ENCODE data around the gene IL10RA.

IL10RA gene

DNA sequence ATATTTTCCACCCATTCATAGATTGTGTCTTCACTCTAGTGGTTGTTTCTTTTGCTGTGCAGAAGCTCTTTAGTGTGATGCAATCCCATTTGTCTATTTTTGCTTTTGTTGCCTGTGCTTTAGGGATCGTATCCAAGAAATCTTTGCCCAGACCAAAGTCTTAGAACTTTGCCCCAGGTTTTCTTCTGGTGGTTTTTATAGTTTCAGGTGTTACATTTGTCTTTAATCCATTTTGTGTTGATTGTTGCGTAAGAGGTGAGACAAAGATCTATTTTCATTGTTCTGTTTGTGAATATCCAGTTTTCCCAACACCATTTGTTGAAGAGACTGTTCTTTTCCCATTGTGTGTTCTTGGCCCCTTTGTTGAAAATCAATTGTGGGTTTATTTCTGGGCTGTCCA is 6.4 kb downstream of the IL10RA start:
- DNase-seq (ENCODE audit: low spot score), result no peak

DNA sequence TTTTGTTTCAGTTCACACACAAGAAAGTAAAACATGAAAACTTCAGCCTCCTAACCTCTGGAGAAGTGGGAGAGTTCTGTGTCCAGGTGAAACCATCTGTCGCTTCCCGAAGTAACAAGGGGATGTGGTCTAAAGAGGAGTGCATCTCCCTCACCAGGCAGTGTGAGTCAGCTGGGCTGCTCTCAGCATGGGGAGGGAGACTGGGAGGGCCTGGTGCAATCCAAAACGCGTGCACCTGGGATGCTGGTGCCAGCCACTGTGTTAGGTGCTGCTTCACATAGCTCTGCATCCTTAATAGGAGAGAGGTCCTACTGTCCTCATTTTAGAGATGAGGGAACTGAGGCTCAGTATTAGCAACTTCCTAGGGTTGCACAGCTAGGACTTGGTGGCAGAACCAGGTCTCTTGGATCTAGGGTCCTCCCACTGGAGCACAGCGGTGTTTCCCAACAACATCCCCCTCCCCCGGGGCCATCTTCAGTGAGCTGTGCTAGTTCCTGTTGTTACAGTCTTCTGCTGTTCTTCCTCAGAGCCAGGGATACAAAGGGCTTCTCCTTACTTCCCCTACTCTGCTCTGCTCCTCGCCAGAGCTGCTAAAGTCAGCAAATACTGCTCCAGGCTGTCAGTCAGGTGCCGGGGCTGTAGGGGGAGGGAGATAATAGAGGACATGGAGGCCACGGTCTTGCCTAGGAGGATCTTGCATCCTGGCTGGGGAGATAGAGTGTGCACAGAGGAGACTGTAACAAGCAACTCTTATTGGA is 8.0 kb downstream of the IL10RA start:
- DNase-seq (ENCODE audit: low spot score), result no peak

DNA sequence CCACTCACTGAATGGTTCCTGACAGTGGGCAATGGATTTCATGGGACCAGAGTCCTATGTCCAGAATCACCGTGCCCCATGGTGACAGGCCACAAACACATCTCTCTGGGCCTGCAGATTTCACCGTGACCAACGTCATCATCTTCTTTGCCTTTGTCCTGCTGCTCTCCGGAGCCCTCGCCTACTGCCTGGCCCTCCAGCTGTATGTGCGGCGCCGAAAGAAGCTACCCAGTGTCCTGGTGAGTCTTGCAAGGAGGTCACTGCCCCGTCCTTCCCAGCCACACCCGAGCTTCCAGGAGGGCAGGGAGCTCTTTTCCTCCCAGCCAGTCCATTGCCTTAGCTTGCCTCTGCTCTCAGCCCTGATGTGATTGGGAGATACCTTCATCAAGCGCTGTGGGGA is 9.3 kb downstream of the IL10RA start:
- no peak for DNase-seq (ENCODE audit: low spot score)

DNA sequence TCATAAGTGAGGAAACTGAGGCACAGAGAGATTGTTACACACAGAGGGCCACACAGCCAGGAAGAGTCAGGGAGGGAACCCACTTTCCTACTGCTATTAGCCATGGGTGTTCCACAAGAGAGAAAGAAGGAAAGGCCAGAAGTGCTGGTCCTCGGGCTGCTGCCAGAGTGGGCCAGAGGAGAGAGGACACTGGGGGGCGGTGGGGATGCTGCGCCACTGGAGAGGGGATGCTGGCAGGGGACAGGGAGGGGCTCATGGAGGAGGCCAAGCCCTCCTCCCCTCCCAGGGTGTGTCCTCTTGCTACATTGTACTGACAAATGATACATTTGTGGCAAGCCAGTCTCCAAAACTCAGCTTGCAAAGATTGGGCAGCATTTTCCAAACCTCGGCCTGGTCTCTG is 9.9 kb downstream of the IL10RA start:
- no peak for DNase-seq (ENCODE audit: low spot score)

DNA sequence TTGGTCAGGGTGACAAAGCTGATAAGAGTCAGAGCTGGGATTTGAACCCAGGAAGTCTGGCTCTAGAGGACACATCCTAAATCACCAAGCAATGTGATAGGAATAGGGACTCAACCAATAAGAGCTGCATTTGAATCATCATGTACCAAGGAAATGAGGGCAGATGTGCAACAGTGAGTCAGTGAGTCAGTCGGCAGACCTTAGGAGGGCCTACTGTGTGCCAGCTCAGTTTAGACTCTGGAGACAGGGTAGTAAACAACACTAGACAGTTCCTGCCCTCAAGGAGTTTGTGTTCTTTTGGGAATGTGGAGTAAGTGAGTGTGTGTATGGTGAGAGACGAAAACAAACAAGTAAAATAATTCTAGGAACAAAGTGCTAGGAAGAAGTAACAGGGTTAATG is 11.2 kb downstream of the IL10RA start:
- no peak for DNase-seq (ENCODE audit: low spot score)

DNA sequence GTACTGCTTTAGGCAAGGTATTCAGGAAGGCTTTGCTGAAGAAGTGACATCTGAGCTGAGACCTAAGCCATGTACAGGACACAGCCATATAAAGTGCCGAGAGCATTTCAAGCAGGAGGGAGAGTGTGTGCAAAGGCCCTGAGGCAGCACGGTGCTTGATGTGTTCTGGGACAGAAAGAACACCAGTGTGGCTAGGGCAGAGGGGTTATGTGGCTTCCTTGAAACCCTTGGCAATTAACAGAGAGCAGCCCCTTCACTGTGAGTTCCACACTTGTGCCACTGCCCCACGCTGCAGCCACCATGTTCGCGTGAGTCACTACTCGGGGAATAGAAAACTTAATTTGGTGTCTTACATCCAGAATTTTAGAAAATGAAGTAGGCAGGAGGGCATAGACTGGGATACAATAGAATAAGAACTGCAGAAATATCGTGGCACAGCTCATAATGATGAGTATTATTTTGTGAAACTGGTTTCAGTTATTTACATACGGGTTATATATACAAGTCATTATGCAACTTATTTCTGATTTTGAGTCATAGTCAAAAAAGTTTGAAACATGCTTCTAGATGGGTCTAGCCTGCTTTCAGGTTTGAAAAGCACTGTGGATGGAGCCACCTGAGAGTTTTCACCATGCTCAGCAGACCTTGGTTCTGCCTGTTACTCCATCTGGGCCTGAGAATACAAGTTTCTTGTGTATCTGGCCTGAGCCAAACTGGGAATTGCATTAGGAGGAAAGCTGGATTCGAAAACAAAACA is 11.8 kb downstream of the IL10RA start:
- DNase-seq (ENCODE audit: low spot score), result no peak

DNA sequence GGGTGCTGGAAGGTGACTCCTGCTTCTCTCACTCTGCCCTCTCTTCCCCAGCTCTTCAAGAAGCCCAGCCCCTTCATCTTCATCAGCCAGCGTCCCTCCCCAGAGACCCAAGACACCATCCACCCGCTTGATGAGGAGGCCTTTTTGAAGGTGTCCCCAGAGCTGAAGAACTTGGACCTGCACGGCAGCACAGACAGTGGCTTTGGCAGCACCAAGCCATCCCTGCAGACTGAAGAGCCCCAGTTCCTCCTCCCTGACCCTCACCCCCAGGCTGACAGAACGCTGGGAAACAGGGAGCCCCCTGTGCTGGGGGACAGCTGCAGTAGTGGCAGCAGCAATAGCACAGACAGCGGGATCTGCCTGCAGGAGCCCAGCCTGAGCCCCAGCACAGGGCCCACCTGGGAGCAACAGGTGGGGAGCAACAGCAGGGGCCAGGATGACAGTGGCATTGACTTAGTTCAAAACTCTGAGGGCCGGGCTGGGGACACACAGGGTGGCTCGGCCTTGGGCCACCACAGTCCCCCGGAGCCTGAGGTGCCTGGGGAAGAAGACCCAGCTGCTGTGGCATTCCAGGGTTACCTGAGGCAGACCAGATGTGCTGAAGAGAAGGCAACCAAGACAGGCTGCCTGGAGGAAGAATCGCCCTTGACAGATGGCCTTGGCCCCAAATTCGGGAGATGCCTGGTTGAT is 12.6 kb downstream of the IL10RA start:
- DNase-seq (ENCODE audit: low spot score), result no peak

DNA sequence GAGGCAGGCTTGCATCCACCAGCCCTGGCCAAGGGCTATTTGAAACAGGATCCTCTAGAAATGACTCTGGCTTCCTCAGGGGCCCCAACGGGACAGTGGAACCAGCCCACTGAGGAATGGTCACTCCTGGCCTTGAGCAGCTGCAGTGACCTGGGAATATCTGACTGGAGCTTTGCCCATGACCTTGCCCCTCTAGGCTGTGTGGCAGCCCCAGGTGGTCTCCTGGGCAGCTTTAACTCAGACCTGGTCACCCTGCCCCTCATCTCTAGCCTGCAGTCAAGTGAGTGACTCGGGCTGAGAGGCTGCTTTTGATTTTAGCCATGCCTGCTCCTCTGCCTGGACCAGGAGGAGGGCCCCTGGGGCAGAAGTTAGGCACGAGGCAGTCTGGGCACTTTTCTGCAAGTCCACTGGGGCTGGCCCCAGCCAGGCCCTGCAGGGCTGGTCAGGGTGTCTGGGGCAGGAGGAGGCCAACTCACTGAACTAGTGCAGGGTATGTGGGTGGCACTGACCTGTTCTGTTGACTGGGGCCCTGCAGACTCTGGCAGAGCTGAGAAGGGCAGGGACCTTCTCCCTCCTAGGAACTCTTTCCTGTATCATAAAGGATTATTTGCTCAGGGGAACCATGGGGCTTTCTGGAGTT is 13.3 kb downstream of the IL10RA start:
- DNase-seq (ENCODE audit: low spot score), result no peak

DNA sequence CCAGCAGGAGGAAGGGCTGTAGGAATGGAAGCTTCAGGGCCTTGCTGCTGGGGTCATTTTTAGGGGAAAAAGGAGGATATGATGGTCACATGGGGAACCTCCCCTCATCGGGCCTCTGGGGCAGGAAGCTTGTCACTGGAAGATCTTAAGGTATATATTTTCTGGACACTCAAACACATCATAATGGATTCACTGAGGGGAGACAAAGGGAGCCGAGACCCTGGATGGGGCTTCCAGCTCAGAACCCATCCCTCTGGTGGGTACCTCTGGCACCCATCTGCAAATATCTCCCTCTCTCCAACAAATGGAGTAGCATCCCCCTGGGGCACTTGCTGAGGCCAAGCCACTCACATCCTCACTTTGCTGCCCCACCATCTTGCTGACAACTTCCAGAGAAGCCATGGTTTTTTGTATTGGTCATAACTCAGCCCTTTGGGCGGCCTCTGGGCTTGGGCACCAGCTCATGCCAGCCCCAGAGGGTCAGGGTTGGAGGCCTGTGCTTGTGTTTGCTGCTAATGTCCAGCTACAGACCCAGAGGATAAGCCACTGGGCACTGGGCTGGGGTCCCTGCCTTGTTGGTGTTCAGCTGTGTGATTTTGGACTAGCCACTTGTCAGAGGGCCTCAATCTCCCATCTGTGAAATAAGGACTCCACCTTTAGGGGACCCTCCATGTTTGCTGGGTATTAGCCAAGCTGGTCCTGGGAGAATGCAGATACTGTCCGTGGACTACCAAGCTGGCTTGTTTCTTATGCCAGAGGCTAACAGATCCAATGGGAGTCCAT is 14.1 kb downstream of the IL10RA start:
- DNase-seq (ENCODE audit: low spot score), result no peak

DNA sequence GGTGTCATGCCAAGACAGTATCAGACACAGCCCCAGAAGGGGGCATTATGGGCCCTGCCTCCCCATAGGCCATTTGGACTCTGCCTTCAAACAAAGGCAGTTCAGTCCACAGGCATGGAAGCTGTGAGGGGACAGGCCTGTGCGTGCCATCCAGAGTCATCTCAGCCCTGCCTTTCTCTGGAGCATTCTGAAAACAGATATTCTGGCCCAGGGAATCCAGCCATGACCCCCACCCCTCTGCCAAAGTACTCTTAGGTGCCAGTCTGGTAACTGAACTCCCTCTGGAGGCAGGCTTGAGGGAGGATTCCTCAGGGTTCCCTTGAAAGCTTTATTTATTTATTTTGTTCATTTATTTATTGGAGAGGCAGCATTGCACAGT is 14.6 kb downstream of the IL10RA start:
- no peak for DNase-seq (ENCODE audit: low spot score)

DNA sequence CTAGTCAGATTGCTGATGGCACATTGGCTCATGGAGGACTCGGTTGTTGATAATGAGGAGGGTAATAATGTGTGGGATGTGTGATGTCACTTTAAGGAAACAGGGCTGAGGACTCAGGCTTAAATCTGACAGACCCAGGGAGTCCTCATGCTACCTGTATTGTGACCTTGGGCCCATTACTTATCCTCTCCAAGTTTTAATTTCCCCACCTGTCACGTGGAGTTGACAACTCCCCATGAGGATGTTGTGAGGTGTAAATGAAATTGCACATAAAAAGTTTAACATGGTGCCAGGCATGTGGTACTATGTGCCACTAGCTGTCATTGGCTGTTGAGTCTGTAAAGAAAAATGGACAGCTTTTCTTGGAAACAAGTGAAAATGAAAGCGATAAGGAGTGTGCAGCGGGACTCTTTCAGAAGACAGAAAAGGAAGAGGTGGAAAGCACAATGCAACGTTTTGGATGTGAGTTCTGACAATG is 15.3 kb downstream of the IL10RA start:
- no peak for DNase-seq (ENCODE audit: low spot score)

DNA sequence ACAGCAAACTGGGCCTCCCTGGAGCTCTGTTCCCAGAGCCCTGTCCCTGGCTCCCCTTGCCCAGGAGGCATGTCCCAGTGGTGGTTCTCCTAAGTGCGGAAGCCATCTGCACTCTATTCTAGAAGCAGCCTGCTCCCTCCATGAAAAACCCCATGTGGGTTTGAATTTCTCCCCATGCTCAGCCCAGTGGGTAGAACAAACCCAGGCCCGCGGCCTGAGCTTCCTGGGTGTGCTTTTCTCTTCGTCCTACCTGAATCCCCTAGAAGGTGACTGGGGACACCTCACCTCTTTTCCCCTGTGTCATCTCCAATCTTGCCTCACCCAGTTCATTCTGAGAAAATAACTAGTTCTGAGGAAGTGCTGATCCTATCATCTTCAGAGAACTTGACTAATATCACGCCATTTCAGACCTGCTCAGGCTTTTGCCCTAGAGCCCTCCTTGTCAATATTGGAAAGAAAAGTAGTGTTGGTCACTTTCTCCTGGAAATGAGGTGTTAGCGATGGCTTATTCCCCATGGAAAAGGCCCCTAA is 15.9 kb downstream of the IL10RA start:
- no peak for DNase-seq (ENCODE audit: low spot score)

DNA sequence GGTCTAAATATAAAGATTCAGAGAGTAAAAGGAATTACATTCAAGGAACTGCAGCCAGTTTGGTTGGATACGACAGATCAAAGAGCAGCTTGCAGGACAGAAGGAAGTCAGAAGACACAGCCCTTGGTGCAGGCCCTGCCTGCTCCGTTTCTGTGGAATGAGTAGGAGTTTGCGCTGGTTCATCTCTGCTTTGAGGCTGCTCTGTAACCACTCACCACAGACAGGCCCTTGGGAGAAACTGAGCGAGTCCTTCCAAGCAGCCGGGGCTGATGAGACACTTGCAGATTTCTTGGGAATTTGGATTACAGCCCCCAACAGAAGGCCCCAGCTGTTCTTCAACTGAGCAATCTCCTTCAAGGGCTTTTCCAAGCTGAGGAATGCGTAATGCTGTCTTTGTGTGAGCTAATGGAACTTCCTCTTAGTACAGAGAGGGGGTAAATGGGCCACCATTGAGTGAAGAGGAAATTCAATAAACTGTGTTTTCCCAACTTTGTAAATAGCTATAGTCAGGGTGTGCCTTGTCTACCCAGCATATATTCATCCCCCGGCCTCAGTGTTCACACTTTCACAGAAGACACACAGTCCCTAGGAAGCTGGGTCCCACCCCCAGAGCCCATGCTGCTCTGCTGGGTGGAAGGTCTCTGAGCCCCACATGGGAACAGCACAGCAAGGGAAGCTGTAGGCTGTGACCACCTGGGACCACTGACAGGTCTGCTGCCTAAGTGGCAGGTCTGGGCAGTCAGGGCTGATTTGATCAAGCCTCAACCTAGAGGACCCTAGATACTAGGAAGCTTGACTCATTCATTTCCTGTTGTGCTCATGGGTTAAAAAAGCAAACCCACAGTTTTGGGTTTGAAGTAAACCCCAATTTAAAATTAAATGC is 16.6 kb downstream of the IL10RA start:
- DNase-seq (ENCODE audit: low spot score), result no peak

DNA sequence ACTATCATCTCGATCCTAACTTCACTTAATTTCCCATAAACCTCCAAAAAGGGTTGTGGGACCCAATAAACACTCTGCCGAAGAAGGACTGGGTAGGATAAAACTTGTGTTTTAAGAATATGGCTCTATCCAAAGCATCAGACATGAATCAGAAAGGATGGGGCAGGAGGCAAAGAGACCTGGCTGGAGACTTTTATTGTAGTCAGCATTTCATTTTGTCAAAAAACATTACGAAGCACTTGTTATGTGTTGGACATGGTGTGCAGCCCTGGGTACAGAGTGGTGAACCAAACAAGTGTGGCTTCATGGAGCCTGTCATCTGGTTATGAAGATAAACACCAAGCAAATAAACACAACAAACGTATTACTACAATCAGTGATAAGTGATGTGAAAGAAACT is 17.3 kb downstream of the IL10RA start:
- DNase-seq (ENCODE audit: low spot score), result no peak

DNA sequence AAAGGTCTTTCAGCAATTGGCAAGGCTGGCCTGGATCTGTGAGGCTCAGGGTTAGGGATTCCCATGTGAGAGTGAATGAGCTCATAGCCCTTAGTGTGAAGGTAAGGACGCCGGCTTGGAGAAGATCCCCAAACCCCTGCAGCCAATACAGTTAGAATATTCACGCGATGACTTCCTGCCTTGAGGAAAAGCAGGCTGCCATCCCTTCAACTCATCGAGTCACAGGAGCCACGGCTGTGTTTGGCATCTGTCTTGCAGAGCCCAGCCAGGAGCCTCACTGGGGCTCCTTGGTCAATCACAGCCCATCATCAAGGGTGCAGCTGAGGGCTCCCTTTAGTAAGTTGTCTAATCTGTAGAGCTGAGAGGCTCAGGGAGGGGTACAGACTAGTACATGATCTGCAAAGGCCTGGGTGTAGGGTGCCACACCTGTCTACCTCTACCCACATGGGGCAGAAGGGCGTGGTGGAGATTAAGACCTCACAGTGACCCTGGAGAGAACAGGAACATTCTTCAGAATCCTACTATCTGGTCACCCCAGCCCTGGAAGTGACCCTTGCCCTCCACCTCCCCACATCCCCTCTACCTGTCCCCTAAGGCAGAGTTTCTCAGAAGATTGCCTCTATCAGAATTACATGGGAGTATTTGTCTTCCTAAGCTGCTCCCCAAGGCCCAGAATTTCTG is 18.5 kb downstream of the IL10RA start:
- DNase-seq (ENCODE audit: low spot score), result no peak

DNA sequence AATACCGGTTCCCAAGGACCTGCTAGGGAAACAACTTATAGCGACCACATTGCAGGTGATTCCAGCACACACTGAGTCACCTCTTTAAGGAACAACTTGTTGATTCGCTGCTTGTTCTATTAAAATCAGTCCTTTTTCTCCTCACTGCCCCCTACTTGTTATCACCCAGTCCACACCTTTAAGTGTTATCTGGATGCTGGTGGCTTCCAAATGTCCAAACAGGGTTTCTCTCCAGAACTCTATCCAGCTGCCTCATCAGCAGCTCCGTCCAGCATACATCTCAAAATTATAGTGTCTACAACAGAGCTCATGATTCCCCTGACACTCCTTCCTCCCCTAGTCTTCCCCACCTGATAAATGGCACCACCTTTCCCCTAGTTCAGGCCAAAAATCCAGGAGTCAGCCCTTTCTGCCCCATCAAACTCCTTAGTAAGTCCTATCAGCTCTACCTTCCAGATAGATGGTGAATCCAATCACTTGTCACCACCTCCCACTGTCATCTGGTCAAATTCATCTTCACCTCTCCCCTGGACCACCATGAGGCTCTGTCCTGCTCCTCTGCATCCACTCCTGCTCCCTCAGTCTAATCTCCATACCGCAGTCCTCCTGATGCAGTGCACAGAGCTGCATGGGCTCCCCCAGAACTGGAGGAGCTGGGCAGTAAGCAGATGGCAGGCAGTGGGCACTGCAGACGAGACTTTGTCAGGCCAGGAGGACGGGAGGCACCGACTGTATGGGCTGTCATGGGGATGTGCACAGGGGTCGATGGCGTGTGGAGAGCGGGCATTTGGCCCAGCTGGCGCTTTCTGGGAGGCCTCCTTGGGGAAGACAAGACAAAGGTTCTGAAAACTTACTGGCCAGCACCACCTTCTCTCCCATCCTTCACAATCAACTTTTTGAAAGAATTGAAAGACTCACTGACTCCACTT is 19.3 kb downstream of the IL10RA start:
- no peak for DNase-seq (ENCODE audit: low spot score)

DNA sequence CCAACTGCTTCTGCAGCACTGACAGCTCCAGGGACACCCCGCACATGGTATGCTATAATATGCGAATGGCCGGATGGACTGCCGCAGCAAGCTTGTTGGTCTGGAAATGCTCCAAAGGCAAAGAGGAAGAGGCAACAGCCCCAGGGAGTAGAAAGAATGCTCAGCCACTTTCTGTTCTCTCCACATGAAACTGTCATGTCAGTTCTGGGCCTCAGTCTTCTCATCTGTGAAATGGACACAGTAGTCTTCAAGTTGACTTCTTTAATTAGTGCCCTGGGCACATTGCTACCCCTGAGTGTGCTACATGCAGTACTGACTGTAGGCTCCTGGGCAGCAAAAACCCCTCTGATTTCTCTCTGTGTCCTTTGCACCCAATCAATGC is 19.9 kb downstream of the IL10RA start:
- no peak for DNase-seq (ENCODE audit: low spot score)

DNA sequence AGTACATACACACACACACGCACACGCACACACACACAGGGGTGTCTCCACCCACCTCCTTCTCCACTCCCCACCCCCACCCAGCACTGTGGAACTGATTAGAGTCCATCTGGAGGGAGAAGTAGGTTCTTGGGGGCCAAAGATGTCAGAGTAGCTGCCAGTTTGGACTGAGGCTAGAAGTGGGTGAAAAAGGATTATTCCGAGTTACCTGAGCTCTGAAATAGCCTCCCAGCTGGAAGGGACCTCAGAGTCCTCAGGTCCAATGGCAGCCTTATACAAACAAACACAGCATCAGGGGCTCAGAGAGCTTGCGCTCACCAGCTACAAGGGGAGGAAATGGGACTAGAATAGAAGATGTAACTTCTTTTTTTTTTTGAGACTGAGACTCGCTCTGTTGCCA is 20.8 kb downstream of the IL10RA start:
- no peak for DNase-seq (ENCODE audit: low spot score)
